GM18867 (cell line): ENCODE measurements around the gene PUS1.
"Not testable (repeated sequence)": the region's sequence is repeated elsewhere in the genome, so short reads cannot be mapped to it uniquely, and the experiment has no call there.

Experiments
- ATAC-seq: cut with Tn5 transposase; IDR thresholded peaks from one replicate; pipeline ENCODE4 v1.9.1; 2021; ENCODE audit warnings: mild to moderate bottlenecking, moderate library complexity; ENCODE audit not compliant: unreplicated experiment

The PUS1 gene

GRCh38 chr12:131928711-131929580, at the start of gene PUS1:
Gene PUS1, plus strand, starts transcription at chr12:131929276. Its CDS starts 447 bp downstream, at chr12:131929723.
- peak; percentile 69 for ATAC-seq

- no peak for ATAC-seq
Measured at GRCh38 chr12:131882804-131883520, 46.1 kb upstream of the PUS1 start.

GRCh38 chr12:131883521-131883900, 45.6 kb upstream of the PUS1 start:
- no peak for ATAC-seq

GRCh38 chr12:131885076-131885475, 44.0 kb upstream of the PUS1 start:
- ATAC-seq = not testable (repeated sequence)

GRCh38 chr12:131885543-131886057, 43.5 kb upstream of the PUS1 start:
- ATAC-seq = no peak

GRCh38 chr12:131891722-131892121, 37.4 kb upstream of the PUS1 start:
- not testable (repeated sequence) for ATAC-seq

- no peak for ATAC-seq
Measured at GRCh38 chr12:131892711-131893604, 36.1 kb upstream of the PUS1 start.

GRCh38 chr12:131893605-131894312, 35.3 kb upstream of the PUS1 start:
- ATAC-seq = no peak

- ATAC-seq = peak; percentile 83
Measured at GRCh38 chr12:131894313-131894860, 34.7 kb upstream of the PUS1 start, which contains the start of gene ULK1. Gene ULK1, plus strand, starts transcription at chr12:131894622. Its CDS starts 380 bp downstream, at chr12:131895002.

GRCh38 chr12:131894981-131895639, 34.0 kb upstream of the PUS1 start:
- ATAC-seq = no peak

GRCh38 chr12:131895640-131896079, 33.4 kb upstream of the PUS1 start:
- peak; percentile 4 for ATAC-seq

- peak; percentile 59 for ATAC-seq
Measured at GRCh38 chr12:131896080-131896810, 32.8 kb upstream of the PUS1 start.

- ATAC-seq = no peak
Measured at GRCh38 chr12:131896811-131897270, 32.2 kb upstream of the PUS1 start.

- no peak for ATAC-seq
Measured at GRCh38 chr12:131897276-131897675, 31.8 kb upstream of the PUS1 start.

GRCh38 chr12:131897875-131898274, 31.2 kb upstream of the PUS1 start:
- ATAC-seq = no peak

GRCh38 chr12:131900397-131900796, 28.7 kb upstream of the PUS1 start:
- ATAC-seq = no peak

- no peak for ATAC-seq
Measured at GRCh38 chr12:131901431-131902331, 27.4 kb upstream of the PUS1 start.
